GM18520 (cell line): ENCODE data around the gene LHX3.
"Not testable (repeated sequence)": the region's sequence is repeated elsewhere in the genome, so short reads cannot be mapped to it uniquely, and the experiment has no call there.

Experiments
- ATAC-seq: cut with Tn5 transposase; IDR thresholded peaks from one replicate; pipeline ENCODE4 v1.9.1; 2021; ENCODE audit not compliant: unreplicated experiment

The LHX3 gene

GRCh38 chr9:136156209-136157120 is 48.5 kb downstream of the LHX3 start:
- ATAC-seq: no peak

- no peak for ATAC-seq
These were observed 49.4 kb downstream of the LHX3 start for GRCh38 chr9:136155576-136155975.

- ATAC-seq: no peak
These were observed 50.0 kb downstream of the LHX3 start for GRCh38 chr9:136154943-136155342.

GRCh38 chr9:136153381-136154065 is 51.4 kb downstream of the LHX3 start:
- ATAC-seq: no peak

GRCh38 chr9:136152931-136153330 is 52.0 kb downstream of the LHX3 start:
- ATAC-seq: no peak

DNA sequence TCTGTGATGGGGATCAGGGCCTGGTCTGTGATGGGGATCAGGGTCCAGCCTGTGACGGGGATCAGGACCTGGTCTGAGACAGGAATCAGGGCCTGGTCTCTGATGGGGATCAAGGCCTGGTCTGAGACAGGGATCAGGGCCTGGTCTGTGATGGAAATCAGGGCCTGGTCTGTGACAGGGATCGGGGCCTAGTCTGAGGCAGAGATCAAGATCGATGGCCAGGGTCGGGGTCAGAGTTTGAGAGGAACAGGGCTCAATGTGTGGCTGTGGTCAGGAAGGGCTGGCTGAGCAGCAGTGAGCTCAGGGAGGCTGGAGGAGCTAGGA is 52.4 kb downstream of the LHX3 start:
- no peak for ATAC-seq

DNA sequence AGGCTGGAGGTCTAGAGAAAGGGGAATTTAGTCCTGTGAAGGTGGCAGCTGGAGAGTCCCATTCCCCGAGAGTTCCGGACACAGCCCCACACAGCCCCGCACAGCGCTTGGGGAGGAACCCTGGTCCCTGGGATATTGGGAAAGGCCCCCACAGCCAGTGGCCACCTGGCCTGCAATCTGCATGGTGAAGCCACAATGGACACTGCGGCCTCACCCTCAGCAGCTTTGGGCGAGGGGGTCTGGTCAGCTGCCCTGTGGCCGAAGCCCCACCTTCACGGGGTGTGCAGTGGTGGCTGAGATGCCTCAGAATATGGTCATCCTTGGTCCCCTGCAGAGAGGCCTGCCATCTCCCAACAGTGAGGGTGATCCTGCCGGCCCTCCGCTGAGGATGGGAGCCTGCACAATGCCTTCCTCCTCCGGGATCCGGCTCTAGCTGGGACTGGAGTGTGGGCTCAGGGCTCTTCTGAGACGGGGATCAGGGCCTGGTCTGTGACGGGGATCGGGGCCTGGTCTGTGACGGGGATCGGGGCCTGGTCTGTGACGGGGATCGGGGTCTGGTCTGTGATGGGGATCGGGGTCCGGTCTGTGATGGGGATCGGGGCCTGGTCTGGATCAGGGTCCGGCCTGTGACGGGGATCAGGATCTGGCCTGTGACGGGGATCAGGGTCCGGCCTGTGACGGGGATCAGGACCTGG is 52.9 kb downstream of the LHX3 start:
- no peak for ATAC-seq

DNA sequence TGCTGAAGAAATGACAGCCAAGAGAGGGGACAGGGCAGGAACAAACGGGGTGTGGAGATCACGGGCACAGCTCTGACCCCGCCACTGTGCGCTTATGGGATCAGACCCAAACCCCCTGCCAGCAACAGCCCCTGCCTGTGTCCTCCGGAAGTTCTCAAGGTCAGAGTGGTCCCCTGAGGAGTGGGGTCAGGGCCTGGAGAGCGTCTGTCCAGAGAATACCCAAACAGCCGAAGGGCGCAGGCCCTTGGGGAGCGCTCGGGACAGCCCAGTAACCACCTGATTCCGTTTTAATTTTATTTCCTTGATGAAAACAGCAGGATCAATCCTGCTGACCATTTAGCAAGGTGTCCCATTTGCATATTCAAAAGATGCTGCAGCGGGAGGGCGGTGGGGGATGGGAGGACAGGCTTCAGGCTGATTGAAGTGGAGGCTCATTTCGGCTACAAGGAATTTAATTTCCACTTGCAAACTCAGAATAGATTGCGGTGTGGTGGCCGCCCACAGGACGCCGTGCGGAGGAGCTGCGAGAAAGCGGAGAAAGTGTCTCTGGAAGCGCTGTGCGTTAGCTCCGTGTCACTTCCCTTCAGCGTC is 53.6 kb downstream of the LHX3 start:
- no peak for ATAC-seq

DNA sequence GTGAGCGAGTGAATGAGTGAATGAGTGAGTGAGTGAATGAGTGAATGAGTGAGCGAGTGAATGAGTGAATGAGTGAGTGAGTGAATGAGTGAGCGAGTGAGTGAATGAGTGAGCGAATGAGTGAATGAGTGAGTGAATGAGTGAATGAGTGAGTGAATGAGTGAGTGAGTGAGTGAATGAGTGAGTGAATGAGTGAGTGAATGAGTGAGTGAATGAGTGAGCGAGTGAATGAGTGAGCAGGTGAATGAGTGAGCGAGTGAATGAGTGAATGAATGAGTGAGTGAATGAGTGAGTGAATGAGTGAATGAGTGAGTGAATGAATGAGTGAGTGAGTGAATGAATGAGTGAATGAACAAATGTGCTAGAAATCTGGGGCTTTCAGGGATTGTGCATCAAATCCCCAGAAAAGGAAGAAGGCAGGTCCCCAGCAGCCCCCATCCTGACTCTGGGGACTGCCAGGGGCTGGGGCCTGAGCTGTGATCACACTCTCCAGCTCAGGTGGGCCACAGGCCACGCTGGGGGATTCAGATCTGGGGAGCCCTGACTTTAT is 54.2 kb downstream of the LHX3 start:
- ATAC-seq: not testable (repeated sequence)

- ATAC-seq: no peak
These were observed 55.1 kb downstream of the LHX3 start for GRCh38 chr9:136149853-136150252.

DNA sequence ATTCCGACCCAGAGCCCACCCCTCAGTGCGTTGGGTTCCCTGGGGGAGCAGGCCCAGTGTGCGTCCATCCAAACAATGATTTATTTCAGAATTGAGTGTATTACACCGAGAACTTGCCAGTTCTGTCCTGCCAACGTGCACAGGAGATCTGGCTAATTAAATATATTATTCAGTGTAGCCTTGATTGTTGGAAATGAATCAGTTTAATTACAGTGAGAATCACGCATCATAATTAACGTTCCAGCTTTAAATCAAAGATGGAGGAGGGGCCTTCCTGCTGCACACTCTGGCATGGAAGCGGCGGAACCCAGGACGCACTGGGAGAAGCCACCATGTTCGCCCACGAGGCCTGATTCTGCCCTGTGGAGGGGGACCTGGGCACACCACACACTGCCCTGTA is 55.6 kb downstream of the LHX3 start:
- ATAC-seq: no peak

DNA sequence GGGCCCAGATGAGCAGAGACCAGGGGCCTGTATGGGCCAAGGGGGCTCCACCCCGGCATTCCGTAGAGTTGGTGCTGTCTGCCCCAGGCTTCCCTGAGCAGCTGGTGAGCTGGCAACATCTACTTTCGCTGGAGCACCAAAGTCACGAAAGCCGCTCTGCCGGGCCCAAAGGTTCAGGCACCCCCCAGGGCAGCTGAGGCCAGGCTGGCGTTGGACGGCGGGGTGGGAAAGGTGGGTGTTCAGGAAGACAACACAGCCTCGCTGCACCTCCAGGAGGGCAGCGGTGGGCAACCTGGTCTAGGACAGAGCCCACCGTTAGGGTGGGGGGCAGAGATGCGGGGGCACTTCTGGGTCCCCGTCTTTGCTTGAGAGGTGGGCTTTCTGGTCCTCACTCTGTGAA is 56.2 kb downstream of the LHX3 start:
- no peak for ATAC-seq

GRCh38 chr9:136147890-136148714 is 56.8 kb downstream of the LHX3 start:
- no peak for ATAC-seq

DNA sequence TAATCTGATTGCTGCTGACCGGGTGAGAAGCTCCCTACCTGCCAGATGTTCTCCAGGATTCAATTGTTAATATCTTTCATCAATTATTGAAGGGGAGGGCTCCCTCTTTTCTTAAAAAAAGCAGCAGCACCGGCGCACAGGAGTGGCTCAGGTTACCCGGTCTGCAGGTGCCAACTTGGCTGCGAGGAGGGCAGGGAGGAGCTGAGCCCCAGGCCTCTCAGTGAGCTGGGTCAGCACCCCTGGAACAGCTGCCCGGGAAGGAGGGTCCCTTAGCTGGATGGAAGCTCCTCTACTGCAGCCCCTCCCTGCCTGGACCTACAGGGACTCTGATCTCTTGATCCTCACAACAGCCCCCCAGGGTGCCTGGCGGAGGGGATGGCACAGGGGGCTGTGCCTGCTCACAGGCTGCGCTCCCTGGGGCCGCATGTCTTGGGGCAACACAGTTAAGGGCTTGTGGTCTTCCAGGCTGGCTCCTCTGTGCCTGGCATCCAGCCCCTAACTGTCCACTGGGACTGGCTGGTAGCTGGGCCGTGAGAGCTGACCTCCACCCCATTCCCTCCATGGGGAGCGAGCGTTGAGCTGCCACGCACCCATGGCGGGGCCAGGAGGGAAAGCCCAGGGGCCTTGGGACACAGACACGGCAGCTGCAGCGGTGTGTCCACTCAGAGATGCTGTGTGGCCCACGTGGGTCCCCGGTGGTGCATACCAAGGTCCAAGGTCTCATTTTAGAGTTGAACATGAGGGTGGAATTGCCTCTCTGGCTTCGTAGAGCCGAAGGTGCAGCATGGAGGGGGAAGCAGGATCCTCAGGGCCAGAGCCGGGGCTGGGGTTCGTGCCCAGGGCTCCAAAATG is 57.7 kb downstream of the LHX3 start:
- ATAC-seq: no peak
